C4-2B (cell line): ENCODE measurements around the gene ARHGAP26.

ENCODE experiments used
- CTCF ChIP-seq: fragments of 450-650 bp; conservative IDR thresholded peaks from 2 replicates; pipeline ENCODE4 v1.5.1; 2017; ENCODE audit warnings: mild to moderate bottlenecking
- ZFX ChIP-seq: fragments of 450-650 bp; IDR thresholded peaks from 2 replicates; pipeline ENCODE4 v1.6.1; 2017

GRCh38 chr5:143037071-143037470 lies 266.9 kb downstream of the ARHGAP26 start:
- no peak for TF ChIP-seq CTCF
- TF ChIP-seq ZFX, result no peak
